IPS-20b (cell line): ENCODE results near the gene REG4.
"Not testable (repeated sequence)": the region's sequence is repeated elsewhere in the genome, so short reads cannot be mapped to it uniquely, and the experiment has no call there.

Experiments
- H3K27ac ChIP-seq: one replicate; pipeline ENCODE4 v1.5.1; 2013; ENCODE audit warnings: low read length
- H3K27me3 ChIP-seq: 2 replicates; pipeline ENCODE4 v1.6.1; 2013; ENCODE audit warnings: mild to moderate bottlenecking, low read length, inconsistent platforms; ENCODE audit not compliant: insufficient read depth
- H3K36me3 ChIP-seq: 2 replicates; pipeline ENCODE4 v1.6.1; 2013; ENCODE audit warnings: low read depth, mild to moderate bottlenecking, inconsistent platforms, low read length, moderate library complexity; ENCODE audit not compliant: insufficient read depth
- H3K4me1 ChIP-seq: 2 replicates; pipeline ENCODE4 v1.6.1; 2013; ENCODE audit warnings: mild to moderate bottlenecking, control low read depth, inconsistent platforms, low read length, moderate library complexity; ENCODE audit not compliant: insufficient read depth
- H3K4me3 ChIP-seq: 2 replicates; pipeline ENCODE4 v1.5.1; 2013; ENCODE audit warnings: mild to moderate bottlenecking, low read length, inconsistent platforms
- H3K9ac ChIP-seq: 2 replicates; pipeline ENCODE4 v1.6.1; 2013; ENCODE audit warnings: low read depth, mild to moderate bottlenecking, inconsistent platforms, low read length, moderate library complexity
- H3K9me3 ChIP-seq: 2 replicates; pipeline ENCODE4 v1.6.1; 2013; ENCODE audit warnings: mild to moderate bottlenecking, low read depth, low read length, inconsistent platforms; ENCODE audit not compliant: insufficient read depth

Gene REG4

GRCh38 chr1:119790451-119791198 is 20.6 kb downstream of the REG4 start:
- Histone ChIP-seq H3K27ac (no peak overlapping the region), H3K27me3 (no peaks in the 10 kb centered on the region), H3K36me3 (no peaks in the 10 kb centered on the region), H3K9me3 (no peaks in the 10 kb centered on the region), H3K9ac (no peak overlapping the region), H3K4me3 (no peak overlapping the region), H3K4me1 (no peaks in the 10 kb centered on the region)

- Histone ChIP-seq H3K9ac (no peak overlapping the region), H3K36me3 (no peaks in the 10 kb centered on the region), H3K9me3 (no peaks in the 10 kb centered on the region), H3K27ac (no peak overlapping the region), H3K4me3 (no peak overlapping the region), H3K27me3 (no peaks in the 10 kb centered on the region), H3K4me1 (no peaks in the 10 kb centered on the region)
Observed at GRCh38 chr1:119787776-119788175, 23.5 kb downstream of the REG4 start.

DNA sequence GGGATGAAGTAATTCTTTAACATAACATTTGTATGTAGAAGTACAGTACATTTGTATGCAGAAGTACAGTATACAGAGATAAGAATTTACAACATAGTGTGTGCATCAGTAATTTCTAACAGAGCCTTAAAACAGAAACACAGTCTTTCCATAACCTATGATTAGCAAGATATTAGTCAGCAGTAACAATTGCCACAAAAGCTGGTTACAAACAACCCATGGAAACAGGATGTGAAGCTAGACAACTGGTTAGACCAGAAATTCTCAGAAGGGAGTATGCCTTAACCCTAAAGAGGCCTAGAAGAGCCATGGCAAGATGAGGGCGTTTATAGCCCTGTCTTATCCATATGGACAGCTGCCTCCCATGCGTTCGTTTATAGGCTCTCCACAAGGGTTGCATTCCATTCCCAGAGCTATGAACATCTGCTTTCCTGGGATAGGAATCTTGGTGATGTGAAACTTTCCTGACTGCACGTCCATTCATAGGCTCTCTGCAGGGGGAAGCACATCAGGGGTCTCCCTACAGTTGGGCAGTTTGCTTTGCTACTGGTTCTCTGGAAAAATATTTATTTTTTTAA is 24.7 kb downstream of the REG4 start:
- H3K36me3 ChIP-seq, H3K9ac ChIP-seq, H3K9me3 ChIP-seq, H3K4me3 ChIP-seq, H3K4me1 ChIP-seq, H3K27me3 ChIP-seq, H3K27ac ChIP-seq: not testable (repeated sequence)

- H3K9ac ChIP-seq, H3K4me1 ChIP-seq, H3K4me3 ChIP-seq, H3K9me3 ChIP-seq, H3K36me3 ChIP-seq, H3K27ac ChIP-seq, H3K27me3 ChIP-seq: not testable (repeated sequence)
Observed at GRCh38 chr1:119786046-119786445, 25.2 kb downstream of the REG4 start.

GRCh38 chr1:119784191-119784781 is 27.0 kb downstream of the REG4 start:
- Histone ChIP-seq H3K9me3 (no peaks in the 10 kb centered on the region), H3K9ac (no peak overlapping the region), H3K4me1 (no peaks in the 10 kb centered on the region), H3K27me3 (no peaks in the 10 kb centered on the region), H3K27ac (no peak overlapping the region), H3K36me3 (no peaks in the 10 kb centered on the region), H3K4me3 (no peak overlapping the region)

- no peak overlapping the region for H3K9ac ChIP-seq
- no peaks in the 10 kb centered on the region for H3K9me3 ChIP-seq
- H3K36me3 ChIP-seq, result no peaks in the 10 kb centered on the region
- no peak overlapping the region for H3K4me3 ChIP-seq
- no peak overlapping the region for H3K27ac ChIP-seq
- H3K4me1 ChIP-seq, result no peaks in the 10 kb centered on the region
- no peaks in the 10 kb centered on the region for H3K27me3 ChIP-seq
Observed at GRCh38 chr1:119783354-119784185, 27.7 kb downstream of the REG4 start.

DNA sequence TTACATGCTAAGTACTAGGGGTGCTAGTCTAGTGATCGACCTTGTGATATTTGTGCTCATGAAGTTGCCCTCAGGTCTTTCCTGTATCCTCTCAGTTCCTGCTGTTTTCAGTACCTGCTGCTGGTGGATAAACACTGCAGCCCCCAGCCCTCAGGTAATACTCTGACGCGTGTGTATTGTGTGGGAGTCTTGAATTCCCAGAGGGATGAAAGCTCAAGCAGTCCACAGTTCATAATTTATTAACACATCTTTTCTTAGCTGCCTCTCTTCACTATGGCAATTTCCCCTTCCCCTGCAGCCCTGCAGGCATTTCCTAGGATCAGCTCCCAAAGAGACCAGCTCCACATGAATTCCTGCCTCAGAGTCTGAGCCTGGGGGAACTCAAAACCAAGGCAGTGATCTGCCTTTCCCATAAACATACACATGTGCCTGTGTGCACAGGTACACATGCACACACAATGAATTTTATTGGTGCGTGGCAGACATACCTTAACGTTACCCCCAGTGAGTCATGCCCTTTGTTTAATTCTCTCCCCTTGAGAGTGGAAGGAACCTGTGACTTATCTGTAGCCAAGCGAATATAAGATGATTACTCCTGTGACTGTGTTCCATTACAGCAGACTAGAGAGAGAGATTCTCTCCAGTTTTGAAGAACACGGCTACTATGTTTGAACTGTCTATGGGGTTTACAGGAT is 28.5 kb downstream of the REG4 start:
- H3K36me3 ChIP-seq, result no peaks in the 10 kb centered on the region
- H3K27me3 ChIP-seq, result no peaks in the 10 kb centered on the region
- H3K9me3 ChIP-seq, result no peaks in the 10 kb centered on the region
- H3K4me1 ChIP-seq, result no peaks in the 10 kb centered on the region
- no peak overlapping the region for H3K4me3 ChIP-seq
- H3K27ac ChIP-seq, result no peak overlapping the region
- no peak overlapping the region for H3K9ac ChIP-seq

GRCh38 chr1:119781434-119782210 is 29.6 kb downstream of the REG4 start:
- no peaks in the 10 kb centered on the region for H3K9me3 ChIP-seq
- H3K27me3 ChIP-seq, result no peaks in the 10 kb centered on the region
- no peaks in the 10 kb centered on the region for H3K36me3 ChIP-seq
- no peak overlapping the region for H3K4me3 ChIP-seq
- H3K4me1 ChIP-seq, result no peaks in the 10 kb centered on the region
- no peak overlapping the region for H3K27ac ChIP-seq
- H3K9ac ChIP-seq, result no peak overlapping the region

GRCh38 chr1:119779869-119780356 is 31.3 kb downstream of the REG4 start:
- H3K4me3 ChIP-seq, result no peak overlapping the region
- no peak overlapping the region for H3K27ac ChIP-seq
- no peaks in the 10 kb centered on the region for H3K9me3 ChIP-seq
- H3K27me3 ChIP-seq, result no peaks in the 10 kb centered on the region
- H3K9ac ChIP-seq, result no peak overlapping the region
- H3K36me3 ChIP-seq, result no peaks in the 10 kb centered on the region
- no peaks in the 10 kb centered on the region for H3K4me1 ChIP-seq

DNA sequence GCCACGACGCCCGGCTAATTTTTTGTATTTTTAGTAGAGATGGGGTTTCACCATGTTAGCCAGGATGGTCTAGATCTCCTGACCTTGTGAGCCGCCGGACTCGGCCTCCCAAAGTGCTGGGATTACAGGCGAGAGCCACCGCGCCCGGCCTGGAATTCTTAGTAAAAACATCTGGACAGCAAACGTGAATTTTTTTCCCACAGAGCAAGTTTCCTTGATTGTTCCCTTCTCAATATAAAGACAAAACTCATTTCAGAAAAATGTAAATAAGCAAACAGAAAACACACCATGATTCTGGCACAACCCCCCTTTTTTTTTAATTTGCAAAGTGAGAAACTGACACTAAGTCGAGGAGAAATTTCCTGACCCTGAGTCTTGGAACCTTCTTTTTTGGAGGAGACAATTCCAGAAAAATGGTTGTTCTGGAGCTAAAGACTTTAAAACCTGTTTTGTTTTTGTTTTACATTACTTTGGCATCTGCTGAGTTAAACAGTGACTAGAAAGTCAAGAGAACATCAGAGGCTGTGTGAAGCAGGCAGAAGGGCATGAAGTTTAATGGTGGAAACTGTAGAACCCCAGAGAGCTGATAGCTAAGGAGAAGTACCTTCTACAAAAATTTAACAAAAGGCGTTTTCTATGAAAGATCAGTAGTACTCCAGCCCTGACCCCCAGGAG is 32.2 kb downstream of the REG4 start:
- no peaks in the 10 kb centered on the region for H3K9me3 ChIP-seq
- H3K36me3 ChIP-seq, result no peaks in the 10 kb centered on the region
- H3K9ac ChIP-seq, result no peak overlapping the region
- no peaks in the 10 kb centered on the region for H3K27me3 ChIP-seq
- H3K4me3 ChIP-seq, result no peak overlapping the region
- no peak overlapping the region for H3K27ac ChIP-seq
- peaks cover under 1% of the 10 kb centered on the region; the same call in 1 of the 2 replicates for H3K4me1 ChIP-seq
